ENCODE results near the gene PDE8B.

Gene PDE8B

GRCh38 chr5:77168161-77168878 is 42.2 kb upstream of the PDE8B start:
- H3K4me1 ChIP-seq (ENCODE audit: control insufficient read depth in 1 of 2, insufficient read depth in 2 of 2, low read length in 2 of 2), result peaks cover 3 to 4% of the 10 kb centered on the region in 2 experiments
- DNase-seq, result no peak
- no peak overlapping the region for H2BK5ac ChIP-seq (ENCODE audit: low read depth, low read length, poor library complexity)
- no peak overlapping the region for H2BK120ac ChIP-seq (ENCODE audit: insufficient read depth, low read length, poor library complexity)
- H4K12ac ChIP-seq (ENCODE audit: low read depth, low read length), result no peak overlapping the region
- no peaks in the 10 kb centered on the region for H3K79me1 ChIP-seq (ENCODE audit: low read length)
- H2BK12ac ChIP-seq (ENCODE audit: low read length), result no peak overlapping the region
- no peak overlapping the region for H4K91ac ChIP-seq (ENCODE audit: low read depth, low read length)
- no peaks in the 10 kb centered on the region for H3K27me3 ChIP-seq (ENCODE audit: insufficient read depth, low read length)
- H2AK5ac ChIP-seq (ENCODE audit: low read length), result no peak overlapping the region
- no peaks in the 10 kb centered on the region for H3K79me2 ChIP-seq (ENCODE audit: control insufficient read depth, insufficient read depth, low read length, poor library complexity)
- no peak overlapping the region for H3K4me3 ChIP-seq (ENCODE audit: low read depth, low read length)
- H2AFZ ChIP-seq (ENCODE audit: insufficient read depth, low read length, poor library complexity), result no peak overlapping the region
- no peak overlapping the region for H3K4ac ChIP-seq (ENCODE audit: low read depth, low read length)
- H3K4me2 ChIP-seq (ENCODE audit: low read length), result no peak overlapping the region
- H4K8ac ChIP-seq (ENCODE audit: low read depth, low read length), result no peak overlapping the region
- H3K23ac ChIP-seq (ENCODE audit: low read length), result no peak overlapping the region
- H3K9ac ChIP-seq (ENCODE audit: low read length), result no peak overlapping the region
- no CpG with 5 or more reads among the region's 9 CpGs for WGBS (ENCODE audit: extremely low coverage, insufficient coverage, insufficient read length)
- no peaks in the 10 kb centered on the region for H3K9me3 ChIP-seq (ENCODE audit: insufficient read depth, low read depth, low read length)
- H3K18ac ChIP-seq (ENCODE audit: low read length), result no peak overlapping the region
- H3K27ac ChIP-seq (ENCODE audit: low read depth, low read length), result no peak overlapping the region
- no peaks in the 10 kb centered on the region for H3K36me3 ChIP-seq (ENCODE audit: control insufficient read depth in 1 of 2, insufficient read depth in 2 of 2, low read length in 2 of 2)
- H3K14ac ChIP-seq (ENCODE audit: low read length), result no peak overlapping the region

- Histone ChIP-seq H2AK5ac (ENCODE audit: low read length) (no peak overlapping the region), H2BK5ac (ENCODE audit: low read depth, low read length, poor library complexity) (no peak overlapping the region), H3K4me2 (ENCODE audit: low read length) (no peak overlapping the region), H3K9ac (ENCODE audit: low read length) (no peak overlapping the region), H3K36me3 (ENCODE audit: control insufficient read depth in 1 of 2, insufficient read depth in 2 of 2, low read length in 2 of 2) (no peaks in the 10 kb centered on the region), H4K8ac (ENCODE audit: low read depth, low read length) (no peak overlapping the region), H4K91ac (ENCODE audit: low read depth, low read length) (no peak overlapping the region), H3K18ac (ENCODE audit: low read length) (no peak overlapping the region), H3K9me3 (ENCODE audit: insufficient read depth, low read depth, low read length) (no peaks in the 10 kb centered on the region), H3K27me3 (ENCODE audit: insufficient read depth, low read length) (no peaks in the 10 kb centered on the region), H3K79me1 (ENCODE audit: low read length) (no peaks in the 10 kb centered on the region), H3K4me1 (ENCODE audit: control insufficient read depth in 1 of 2, insufficient read depth in 2 of 2, low read length in 2 of 2) (peaks cover 3 to 4% of the 10 kb centered on the region in 2 experiments), H2BK120ac (ENCODE audit: insufficient read depth, low read length, poor library complexity) (no peak overlapping the region), H3K4me3 (ENCODE audit: low read depth, low read length) (no peak overlapping the region), H3K27ac (ENCODE audit: low read depth, low read length) (no peak overlapping the region), H3K14ac (ENCODE audit: low read length) (no peak overlapping the region), H3K79me2 (ENCODE audit: control insufficient read depth, insufficient read depth, low read length, poor library complexity) (no peaks in the 10 kb centered on the region), H4K12ac (ENCODE audit: low read depth, low read length) (no peak overlapping the region), H3K4ac (ENCODE audit: low read depth, low read length) (no peak overlapping the region), H2AFZ (ENCODE audit: insufficient read depth, low read length, poor library complexity) (no peak overlapping the region), H3K23ac (ENCODE audit: low read length) (no peak overlapping the region), H2BK12ac (ENCODE audit: low read length) (no peak overlapping the region)
- WGBS (ENCODE audit: extremely low coverage, insufficient coverage, insufficient read length), result no CpG with 5 or more reads among the region's 3 CpGs
- DNase-seq, result peak; percentile 78
Measured at GRCh38 chr5:77168879-77169244, 41.6 kb upstream of the PDE8B start.

- no CpG with 5 or more reads among the region's 6 CpGs for WGBS (ENCODE audit: extremely low coverage, insufficient coverage, insufficient read length)
- no peak overlapping the region for H2AFZ ChIP-seq (ENCODE audit: insufficient read depth, low read length, poor library complexity)
- H3K4me1 ChIP-seq (ENCODE audit: control insufficient read depth in 1 of 2, insufficient read depth in 2 of 2, low read length in 2 of 2), result peaks cover 3 to 4% of the 10 kb centered on the region in 2 experiments
- no peak overlapping the region for H3K18ac ChIP-seq (ENCODE audit: low read length)
- H3K14ac ChIP-seq (ENCODE audit: low read length), result no peak overlapping the region
- no peaks in the 10 kb centered on the region for H3K27me3 ChIP-seq (ENCODE audit: insufficient read depth, low read length)
- no peaks in the 10 kb centered on the region for H3K9me3 ChIP-seq (ENCODE audit: insufficient read depth, low read depth, low read length)
- no peaks in the 10 kb centered on the region for H3K79me1 ChIP-seq (ENCODE audit: low read length)
- no peak overlapping the region for H3K4me2 ChIP-seq (ENCODE audit: low read length)
- H4K91ac ChIP-seq (ENCODE audit: low read depth, low read length), result no peak overlapping the region
- no peak overlapping the region for H4K12ac ChIP-seq (ENCODE audit: low read depth, low read length)
- H2BK12ac ChIP-seq (ENCODE audit: low read length), result no peak overlapping the region
- no peak overlapping the region for H3K4me3 ChIP-seq (ENCODE audit: low read depth, low read length)
- H3K9ac ChIP-seq (ENCODE audit: low read length), result no peak overlapping the region
- no peak overlapping the region for H2AK5ac ChIP-seq (ENCODE audit: low read length)
- H2BK120ac ChIP-seq (ENCODE audit: insufficient read depth, low read length, poor library complexity), result no peak overlapping the region
- H3K79me2 ChIP-seq (ENCODE audit: control insufficient read depth, insufficient read depth, low read length, poor library complexity), result no peaks in the 10 kb centered on the region
- no peak overlapping the region for H4K8ac ChIP-seq (ENCODE audit: low read depth, low read length)
- no peak overlapping the region for H2BK5ac ChIP-seq (ENCODE audit: low read depth, low read length, poor library complexity)
- DNase-seq, result no peak
- no peak overlapping the region for H3K4ac ChIP-seq (ENCODE audit: low read depth, low read length)
- no peaks in the 10 kb centered on the region for H3K36me3 ChIP-seq (ENCODE audit: control insufficient read depth in 1 of 2, insufficient read depth in 2 of 2, low read length in 2 of 2)
- no peak overlapping the region for H3K27ac ChIP-seq (ENCODE audit: low read depth, low read length)
- H3K23ac ChIP-seq (ENCODE audit: low read length), result no peak overlapping the region
Measured at GRCh38 chr5:77170196-77170890, 40.1 kb upstream of the PDE8B start.

GRCh38 chr5:77171141-77171910 is 39.2 kb upstream of the PDE8B start:
- Histone ChIP-seq H3K23ac (ENCODE audit: low read length) (no peak overlapping the region), H3K14ac (ENCODE audit: low read length) (no peak overlapping the region), H3K27ac (ENCODE audit: low read depth, low read length) (no peak overlapping the region), H4K91ac (ENCODE audit: low read depth, low read length) (no peak overlapping the region), H2BK12ac (ENCODE audit: low read length) (no peak overlapping the region), H3K36me3 (ENCODE audit: control insufficient read depth in 1 of 2, insufficient read depth in 2 of 2, low read length in 2 of 2) (no peaks in the 10 kb centered on the region), H3K9ac (ENCODE audit: low read length) (no peak overlapping the region), H3K79me1 (ENCODE audit: low read length) (no peaks in the 10 kb centered on the region), H3K4me2 (ENCODE audit: low read length) (no peak overlapping the region), H2AFZ (ENCODE audit: insufficient read depth, low read length, poor library complexity) (no peak overlapping the region), H3K27me3 (ENCODE audit: insufficient read depth, low read length) (no peaks in the 10 kb centered on the region), H3K4ac (ENCODE audit: low read depth, low read length) (no peak overlapping the region), H2BK120ac (ENCODE audit: insufficient read depth, low read length, poor library complexity) (no peak overlapping the region), H4K12ac (ENCODE audit: low read depth, low read length) (no peak overlapping the region), H3K18ac (ENCODE audit: low read length) (no peak overlapping the region), H3K4me1 (ENCODE audit: control insufficient read depth in 1 of 2, insufficient read depth in 2 of 2, low read length in 2 of 2) (peaks cover 3 to 4% of the 10 kb centered on the region in 2 experiments), H2BK5ac (ENCODE audit: low read depth, low read length, poor library complexity) (no peak overlapping the region), H4K8ac (ENCODE audit: low read depth, low read length) (no peak overlapping the region), H3K79me2 (ENCODE audit: control insufficient read depth, insufficient read depth, low read length, poor library complexity) (no peaks in the 10 kb centered on the region), H3K4me3 (ENCODE audit: low read depth, low read length) (no peak overlapping the region), H3K9me3 (ENCODE audit: insufficient read depth, low read depth, low read length) (peaks cover 2% of the 10 kb centered on the region), H2AK5ac (ENCODE audit: low read length) (no peak overlapping the region)
- WGBS (ENCODE audit: extremely low coverage, insufficient coverage, insufficient read length), result no CpG with 5 or more reads among the region's 7 CpGs
- no peak for DNase-seq

Data from trophoblast cell (in vitro differentiated cells and primary cell).